Measurements from ENCODE around the gene MAP4.
A peak's percentile ranks its signal among the peaks of the same experiment; 100 is the strongest.
"Not testable (repeated sequence)": the region's sequence is repeated elsewhere in the genome, so short reads cannot be mapped to it uniquely, and the experiment has no call there.

MAP4 gene

GRCh38 chr3:47841786-47842349, 174.3 kb downstream of the MAP4 start:
- no peak for DNase-seq (ENCODE audit: low read depth)

GRCh38 chr3:47838503-47838902, 177.7 kb downstream of the MAP4 start:
- no peak for DNase-seq (ENCODE audit: low read depth)

GRCh38 chr3:47836986-47837385, 179.2 kb downstream of the MAP4 start:
- no peak for DNase-seq (ENCODE audit: low read depth)

- DNase-seq (ENCODE audit: low read depth): not testable (repeated sequence)
These were observed 186.7 kb downstream of the MAP4 start for GRCh38 chr3:47829482-47829881.

- no peak for DNase-seq (ENCODE audit: low read depth)
These were observed 190.6 kb downstream of the MAP4 start for GRCh38 chr3:47825590-47825989.

- DNase-seq (ENCODE audit: low read depth): peak; percentile 58
These were observed 191.4 kb downstream of the MAP4 start for GRCh38 chr3:47824541-47825473.

GRCh38 chr3:47817609-47818008, 198.6 kb downstream of the MAP4 start:
- DNase-seq (ENCODE audit: low read depth): no peak

- no peak for DNase-seq (ENCODE audit: low read depth)
These were observed 202.6 kb downstream of the MAP4 start for GRCh38 chr3:47813551-47814177.

- DNase-seq (ENCODE audit: low read depth): no peak
These were observed 211.6 kb downstream of the MAP4 start for GRCh38 chr3:47804577-47804976.

GRCh38 chr3:47803480-47804025, 212.7 kb downstream of the MAP4 start:
- no peak for DNase-seq (ENCODE audit: low read depth)

GRCh38 chr3:47802734-47803479, 213.3 kb downstream of the MAP4 start, which contains the start of gene DHX30:
TSS of gene DHX30 (plus strand) at chr3:47803138. CDS start at chr3:47810684, 7,546 bp downstream.
- DNase-seq (ENCODE audit: low read depth): peak; percentile 76
